ENCODE results near the gene IL6R.

IL6R gene

GRCh38 chr1:154446292-154446691, 41.1 kb downstream of the IL6R start:
- Mint-ChIP-seq H3K36me3 (peaks cover 27% of the 10 kb centered on the region), H3K27ac (no peak overlapping the region), H3K4me3 (no peak overlapping the region), H3K9me3 (no peaks in the 10 kb centered on the region), H3K4me1 (peaks cover 37% of the 10 kb centered on the region)
- no peak for DNase-seq (ENCODE audit: low spot score in 2 of 2)
- no peak for ATAC-seq

- DNase-seq (ENCODE audit: low spot score in 2 of 2) = no peak
- H3K9me3 Mint-ChIP-seq = no peaks in the 10 kb centered on the region
- no peak overlapping the region for H3K4me3 Mint-ChIP-seq
- H3K36me3 Mint-ChIP-seq = peaks cover 27% of the 10 kb centered on the region
- no peak overlapping the region for H3K27ac Mint-ChIP-seq
- no peak for ATAC-seq
- peaks cover 33% of the 10 kb centered on the region for H3K4me1 Mint-ChIP-seq
Observed at GRCh38 chr1:154446789-154447188, 41.6 kb downstream of the IL6R start.

- DNase-seq (ENCODE audit: low spot score in 2 of 2) (no peak), ATAC-seq (no peak)
- H3K36me3 Mint-ChIP-seq = peaks cover 22% of the 10 kb centered on the region
- H3K9me3 Mint-ChIP-seq = no peaks in the 10 kb centered on the region
- no peak overlapping the region for H3K4me3 Mint-ChIP-seq
- no peak overlapping the region for H3K27ac Mint-ChIP-seq
- peaks cover 30% of the 10 kb centered on the region for H3K4me1 Mint-ChIP-seq
Observed at GRCh38 chr1:154448331-154448811, 43.2 kb downstream of the IL6R start.

GRCh38 chr1:154453161-154453560, 48.0 kb downstream of the IL6R start:
- H3K9me3 Mint-ChIP-seq = no peaks in the 10 kb centered on the region
- peaks cover 19% of the 10 kb centered on the region for H3K36me3 Mint-ChIP-seq
- DNase-seq (ENCODE audit: low spot score in 2 of 2) = no peak
- no peak overlapping the region for H3K4me3 Mint-ChIP-seq
- no peak overlapping the region for H3K27ac Mint-ChIP-seq
- no peak for ATAC-seq
- H3K4me1 Mint-ChIP-seq = peaks cover 22% of the 10 kb centered on the region

- ATAC-seq (peak; percentile 34), DNase-seq (ENCODE audit: low spot score in 2 of 2) (no peak)
- Mint-ChIP-seq H3K4me1 (peaks cover 22% of the 10 kb centered on the region), H3K9me3 (no peaks in the 10 kb centered on the region), H3K4me3 (no peak overlapping the region), H3K36me3 (peaks cover 19% of the 10 kb centered on the region), H3K27ac (no peak overlapping the region)
Observed at GRCh38 chr1:154453574-154454352, 48.6 kb downstream of the IL6R start.

GRCh38 chr1:154454386-154455120, 49.4 kb downstream of the IL6R start:
- peaks cover 19% of the 10 kb centered on the region for H3K36me3 Mint-ChIP-seq
- no peak overlapping the region for H3K4me3 Mint-ChIP-seq
- H3K9me3 Mint-ChIP-seq = no peaks in the 10 kb centered on the region
- H3K27ac Mint-ChIP-seq = no peak overlapping the region
- no peak for DNase-seq (ENCODE audit: low spot score in 2 of 2)
- peak; percentile 31 for ATAC-seq
- peaks cover 22% of the 10 kb centered on the region for H3K4me1 Mint-ChIP-seq

GRCh38 chr1:154456631-154457030, 51.5 kb downstream of the IL6R start:
- Mint-ChIP-seq H3K27ac (no peak overlapping the region), H3K36me3 (peaks cover 19% of the 10 kb centered on the region), H3K4me1 (peaks cover 22% of the 10 kb centered on the region), H3K9me3 (no peaks in the 10 kb centered on the region), H3K4me3 (no peak overlapping the region)
- DNase-seq (ENCODE audit: low spot score in 2 of 2) (no peak), ATAC-seq (no peak)

- Mint-ChIP-seq H3K27ac (no peak overlapping the region), H3K36me3 (peaks cover 26% of the 10 kb centered on the region), H3K4me1 (peaks cover 21% of the 10 kb centered on the region), H3K4me3 (no peak overlapping the region), H3K9me3 (no peaks in the 10 kb centered on the region)
- ATAC-seq = no peak
- no peak for DNase-seq (ENCODE audit: low spot score in 2 of 2)
Observed at GRCh38 chr1:154459080-154459479, 53.9 kb downstream of the IL6R start.

- Mint-ChIP-seq H3K36me3 (peaks cover 15% of the 10 kb centered on the region), H3K9me3 (no peaks in the 10 kb centered on the region), H3K4me1 (peaks cover 27% of the 10 kb centered on the region), H3K27ac (no peak overlapping the region), H3K4me3 (no peak overlapping the region)
- no peak for ATAC-seq
- DNase-seq (ENCODE audit: low spot score in 2 of 2) = no peak
Observed at GRCh38 chr1:154460695-154461260, 55.6 kb downstream of the IL6R start.

- Mint-ChIP-seq H3K4me3 (peak overlapping the region; percentile 49), H3K36me3 (peaks cover 7% of the 10 kb centered on the region), H3K9me3 (no peaks in the 10 kb centered on the region), H3K27ac (peak overlapping the region; percentile 86), H3K4me1 (peaks cover 55% of the 10 kb centered on the region)
- peak; percentile 95 for ATAC-seq
- DNase-seq (ENCODE audit: low spot score in 2 of 2) = peak; percentile 31 to 78
Observed at GRCh38 chr1:154463512-154463990, 58.4 kb downstream of the IL6R start.

GRCh38 chr1:154465621-154466195, 60.6 kb downstream of the IL6R start:
- H3K9me3 Mint-ChIP-seq = no peaks in the 10 kb centered on the region
- ATAC-seq (no peak), DNase-seq (ENCODE audit: low spot score in 2 of 2) (no peak)
- H3K36me3 Mint-ChIP-seq = peaks cover 7% of the 10 kb centered on the region
- peaks cover 60% of the 10 kb centered on the region for H3K4me1 Mint-ChIP-seq
- peak overlapping the region; percentile 73 for H3K27ac Mint-ChIP-seq
- H3K4me3 Mint-ChIP-seq = peak overlapping the region; percentile 21

- ATAC-seq = no peak
- DNase-seq (ENCODE audit: low spot score in 2 of 2) = no peak
- peaks cover 60% of the 10 kb centered on the region for H3K4me1 Mint-ChIP-seq
- H3K9me3 Mint-ChIP-seq = no peaks in the 10 kb centered on the region
- peak overlapping the region; percentile 21 for H3K4me3 Mint-ChIP-seq
- peak overlapping the region; percentile 73 for H3K27ac Mint-ChIP-seq
- H3K36me3 Mint-ChIP-seq = peaks cover 7% of the 10 kb centered on the region
Observed at GRCh38 chr1:154466206-154466605, 61.1 kb downstream of the IL6R start.

GRCh38 chr1:154466921-154467417, 61.8 kb downstream of the IL6R start:
- H3K4me1 Mint-ChIP-seq = peaks cover 60% of the 10 kb centered on the region
- ATAC-seq (no peak), DNase-seq (ENCODE audit: low spot score in 2 of 2) (no peak)
- H3K36me3 Mint-ChIP-seq = peaks cover 7% of the 10 kb centered on the region
- peak overlapping the region; percentile 70 for H3K27ac Mint-ChIP-seq
- H3K9me3 Mint-ChIP-seq = no peaks in the 10 kb centered on the region
- peak overlapping the region; percentile 21 for H3K4me3 Mint-ChIP-seq

GRCh38 chr1:154467434-154468102, 62.4 kb downstream of the IL6R start:
- peak in 1 of 2 donors; percentile 58 for DNase-seq (ENCODE audit: low spot score in 2 of 2)

More at GRCh38 chr1:154467434-154468102, 62.4 kb downstream of the IL6R start:
- peaks cover 7% of the 10 kb centered on the region for H3K36me3 Mint-ChIP-seq
- no peak overlapping the region for H3K4me3 Mint-ChIP-seq
- ATAC-seq = peak; percentile 61
- H3K9me3 Mint-ChIP-seq = no peaks in the 10 kb centered on the region
- peaks cover 60% of the 10 kb centered on the region for H3K4me1 Mint-ChIP-seq
- H3K27ac Mint-ChIP-seq = peak overlapping the region; percentile 70
